Measurements from ENCODE around the gene RHOBTB1.
A peak's percentile ranks its signal among the peaks of the same experiment; 100 is the strongest.
"Not testable (repeated sequence)": the region's sequence is repeated elsewhere in the genome, so short reads cannot be mapped to it uniquely, and the experiment has no call there.

Gene RHOBTB1

GRCh38 chr10:60944058-60944909 is at the start of gene RHOBTB1:
Gene RHOBTB1 (minus strand): TSS chr10:60944185. CDS start chr10:60911542, 32,643 bp downstream.
- peak; percentile 45 for DNase-seq

GRCh38 chr10:60992636-60993035 is 48.7 kb upstream of the RHOBTB1 start:
- DNase-seq = no peak

DNA sequence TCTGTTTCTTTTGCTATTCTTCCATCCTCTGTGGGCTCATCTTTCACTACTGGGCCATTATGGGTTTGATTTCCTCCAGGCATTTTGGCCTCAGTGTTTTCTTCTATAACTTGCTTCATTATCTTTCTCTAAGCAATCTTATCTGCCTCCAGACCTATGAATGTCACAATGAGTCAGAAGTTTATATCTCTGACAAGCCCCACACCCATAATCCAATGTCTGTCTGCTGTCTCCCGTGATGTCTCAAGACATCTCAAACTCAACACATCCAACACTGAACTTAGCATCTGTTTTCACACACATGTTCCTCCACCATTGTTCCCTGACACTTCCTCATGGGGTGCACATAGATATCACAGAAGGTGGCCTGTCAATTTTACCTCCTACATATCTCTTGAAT is 46.7 kb upstream of the RHOBTB1 start:
- no peak for DNase-seq

DNA sequence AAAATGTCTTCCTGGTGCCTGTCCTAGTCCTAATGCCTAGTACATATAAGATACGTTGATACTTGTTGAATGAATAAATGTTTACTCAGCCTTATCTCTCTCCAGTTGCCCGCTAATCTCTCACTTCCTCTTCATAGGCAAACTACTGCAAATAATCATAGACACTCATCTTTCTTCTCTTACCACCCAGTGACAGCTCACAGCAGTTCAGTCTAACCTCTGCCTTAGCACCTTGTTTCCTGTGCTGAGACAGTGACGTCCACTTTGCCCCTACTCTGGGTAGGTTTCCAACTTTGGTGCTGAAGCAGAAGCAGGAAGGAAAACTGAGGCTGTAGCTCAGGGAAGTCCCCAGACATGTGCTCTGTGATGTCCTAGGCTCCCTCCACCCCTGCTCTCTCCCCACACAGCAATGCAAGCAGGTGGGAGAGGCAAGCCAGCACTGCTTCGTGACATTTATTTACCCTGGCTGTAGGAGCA is 45.5 kb upstream of the RHOBTB1 start:
- DNase-seq = no peak

DNA sequence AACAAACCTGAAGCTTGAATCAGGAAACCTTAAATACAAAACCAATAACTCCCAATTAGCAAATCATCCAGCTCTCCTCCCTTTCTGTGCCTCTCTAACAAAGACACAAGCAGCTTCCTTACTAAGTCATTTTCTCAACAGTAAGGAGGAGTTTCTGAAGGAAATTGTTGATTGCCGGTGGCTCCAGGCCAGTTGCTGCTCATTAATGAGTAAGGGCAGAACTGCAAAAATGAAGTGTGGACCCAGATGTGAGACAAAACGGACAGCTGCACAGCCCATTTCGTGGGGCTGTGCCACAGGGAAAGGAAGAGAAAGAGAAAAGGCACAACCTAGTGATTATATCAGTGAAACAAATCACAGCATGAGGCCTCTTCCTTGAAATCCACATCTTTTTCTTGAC is 42.8 kb upstream of the RHOBTB1 start:
- no peak for DNase-seq

DNA sequence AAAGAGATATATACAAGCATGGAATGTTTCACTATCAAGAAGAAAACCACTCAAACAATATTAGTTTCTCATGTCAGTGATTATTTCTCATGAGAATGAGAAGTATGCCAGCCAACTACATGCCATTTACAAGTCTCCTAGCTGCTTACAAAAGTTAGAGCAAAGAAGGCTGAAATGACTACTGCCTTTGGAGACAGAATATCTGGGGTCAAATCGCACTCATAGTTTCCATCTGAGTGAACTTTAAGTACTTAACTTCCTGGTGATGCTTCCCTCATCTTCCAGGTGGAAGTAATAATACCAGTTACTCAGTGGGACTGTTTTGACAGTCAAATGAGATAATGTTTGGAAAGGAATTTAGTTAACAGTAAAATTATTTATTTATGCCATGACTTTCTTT is 42.0 kb upstream of the RHOBTB1 start:
- DNase-seq = no peak

DNA sequence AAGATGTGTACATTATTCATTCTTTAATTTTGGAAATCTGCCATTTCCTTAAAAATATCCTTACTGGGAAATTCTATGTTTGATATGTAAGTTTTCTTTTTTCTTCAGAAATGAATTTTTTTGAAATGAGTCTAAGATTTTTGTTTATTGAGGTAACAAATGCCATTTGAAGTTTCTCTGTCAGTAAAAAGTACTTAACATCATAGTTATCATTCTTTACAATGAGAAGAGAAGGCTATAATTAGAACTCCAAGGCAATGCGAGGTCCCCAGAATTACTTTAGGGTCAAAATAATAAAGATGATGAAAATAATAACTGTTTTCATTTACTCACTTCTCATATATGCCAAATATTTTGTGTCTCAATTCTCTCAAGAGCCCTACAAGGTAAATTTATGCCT is 37.0 kb upstream of the RHOBTB1 start:
- DNase-seq = no peak

- no peak for DNase-seq
These were observed 35.7 kb upstream of the RHOBTB1 start for GRCh38 chr10:60979667-60980104.

DNA sequence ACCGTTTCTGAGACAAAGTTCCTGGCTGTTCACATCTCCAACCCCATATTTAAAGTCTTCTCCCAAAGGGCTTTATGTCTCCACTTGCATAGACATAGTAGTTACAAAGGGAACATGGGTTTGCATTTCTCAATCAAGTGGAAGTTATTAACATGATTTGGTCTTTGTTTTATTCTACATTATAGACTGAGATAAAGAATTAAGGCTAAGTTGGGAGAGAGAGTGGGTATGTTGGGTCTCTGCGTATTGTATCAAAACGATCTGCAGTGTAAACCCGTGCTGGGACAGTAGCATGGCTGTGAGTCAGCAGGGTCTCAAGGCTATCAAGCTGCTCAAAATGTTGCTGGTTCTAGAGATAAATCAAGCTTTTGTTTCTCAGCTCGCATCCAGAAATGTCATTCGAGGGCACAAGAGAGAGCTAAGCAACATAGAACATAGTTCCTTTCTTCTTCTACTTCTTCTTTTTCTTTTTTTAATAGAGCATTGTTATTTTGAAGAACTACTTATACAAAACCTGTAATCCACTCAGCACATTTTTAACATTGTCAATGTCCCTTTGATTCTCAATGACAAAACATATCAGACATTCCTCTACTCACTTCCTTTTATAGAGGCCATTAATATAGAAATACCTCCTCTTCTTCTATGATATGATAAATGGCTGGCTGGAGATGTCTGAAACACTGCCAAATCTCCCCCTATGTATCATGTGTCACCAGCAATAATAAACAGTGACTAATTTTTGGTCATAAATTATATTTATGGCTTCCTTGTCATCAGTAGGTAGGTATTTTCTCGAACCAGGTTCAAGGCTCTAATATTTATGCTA is 34.5 kb upstream of the RHOBTB1 start:
- no peak for DNase-seq

DNA sequence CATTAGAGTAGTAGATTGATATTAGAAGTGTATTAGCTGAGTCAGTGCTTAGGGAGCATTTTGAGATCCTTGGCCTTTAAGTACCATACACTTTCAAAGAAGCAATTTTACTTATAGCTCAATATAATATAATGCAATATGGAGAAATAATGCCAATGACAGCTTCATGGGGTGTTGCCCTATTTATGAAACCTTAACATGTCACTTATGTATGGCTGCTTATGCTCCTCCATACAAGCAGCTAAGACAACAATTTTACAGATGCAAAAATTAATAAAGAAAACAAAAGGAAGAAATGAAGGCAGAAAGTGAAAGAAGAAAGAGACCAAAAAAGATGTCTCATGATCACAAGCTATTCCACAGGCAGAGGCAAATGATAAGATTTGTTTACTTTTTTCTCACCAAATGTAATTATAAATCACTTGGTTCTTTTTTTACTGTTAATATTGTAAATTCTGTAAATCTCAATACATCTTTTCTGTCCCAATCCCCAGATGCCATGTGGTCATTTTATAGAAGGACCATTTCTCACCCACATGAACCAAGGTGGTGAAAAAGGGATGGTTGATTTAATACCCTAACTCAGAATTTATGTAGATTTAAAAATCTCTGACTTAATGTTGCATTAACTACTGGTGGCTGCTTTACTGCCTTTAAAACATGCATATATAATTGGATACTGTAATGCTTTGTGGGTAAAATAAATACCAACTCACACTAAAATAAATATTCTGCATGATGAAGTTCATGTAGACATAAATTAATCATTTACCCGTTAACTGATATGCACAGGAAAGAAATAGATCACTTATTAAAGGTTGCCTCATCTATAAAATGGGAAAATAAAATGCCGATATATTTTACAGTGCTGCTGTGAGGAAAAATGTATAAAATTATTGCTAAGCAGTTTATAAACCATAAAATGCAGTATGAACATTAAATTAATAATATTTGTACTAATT is 33.5 kb upstream of the RHOBTB1 start:
- no peak for DNase-seq

GRCh38 chr10:60976687-60977086 is 32.7 kb upstream of the RHOBTB1 start:
- no peak for DNase-seq

- DNase-seq = no peak
These were observed 31.7 kb upstream of the RHOBTB1 start for GRCh38 chr10:60975716-60976115.

- DNase-seq = no peak
These were observed 30.6 kb upstream of the RHOBTB1 start for GRCh38 chr10:60974463-60975149.

DNA sequence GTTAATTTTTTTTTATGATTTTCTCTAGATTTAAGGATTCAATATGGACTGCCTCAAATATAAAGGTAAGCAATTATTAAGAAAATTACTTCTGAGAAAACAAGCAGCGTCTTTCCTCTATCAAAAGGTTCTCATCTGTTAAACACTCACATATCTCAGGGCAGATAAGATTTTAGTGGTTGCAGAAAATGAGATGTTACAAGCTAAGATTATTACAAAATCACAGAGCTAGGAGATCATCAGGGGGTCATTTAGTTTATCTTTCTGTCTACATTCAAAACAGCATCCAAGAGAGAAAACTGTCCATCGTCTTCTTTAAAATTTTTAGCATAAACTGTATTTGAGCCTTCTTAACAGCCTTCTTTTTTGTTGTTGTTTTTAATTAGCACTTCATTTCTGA is 29.1 kb upstream of the RHOBTB1 start:
- no peak for DNase-seq

DNA sequence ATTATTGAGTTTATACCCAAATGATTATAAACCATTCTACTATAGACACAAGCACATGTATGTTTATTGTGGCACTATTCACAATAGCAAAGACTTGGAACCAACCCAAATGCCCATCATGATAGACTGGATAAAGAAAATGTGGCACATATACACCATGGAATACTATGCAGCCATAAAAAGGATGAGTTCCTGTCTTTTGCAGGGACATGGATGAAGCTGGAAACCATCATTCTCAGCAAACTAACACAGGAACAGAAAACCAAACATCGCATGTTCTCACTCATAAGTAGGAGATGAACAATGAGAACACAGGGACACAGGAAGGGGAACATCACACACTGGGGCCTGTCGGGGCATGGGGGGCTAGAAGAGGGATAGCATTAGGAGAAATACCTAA is 28.2 kb upstream of the RHOBTB1 start:
- DNase-seq = not testable (repeated sequence)

DNA sequence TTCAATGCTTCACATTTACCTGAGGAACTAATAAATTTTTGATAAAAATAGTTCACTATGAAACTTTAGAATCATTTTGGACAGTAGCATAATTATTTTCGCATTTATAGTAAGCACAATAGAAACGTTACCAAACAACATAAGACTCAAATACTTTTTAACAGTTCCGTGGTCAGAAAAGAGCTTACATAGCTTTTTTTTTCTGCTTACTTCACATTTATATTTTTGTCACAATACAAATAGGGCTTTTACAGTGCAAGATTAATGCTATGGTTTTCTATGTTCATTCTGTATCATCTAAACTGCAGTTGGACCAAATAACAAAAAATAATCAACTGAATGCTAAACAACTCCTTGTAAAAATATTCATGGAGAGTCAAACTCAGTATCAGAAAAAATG is 26.5 kb upstream of the RHOBTB1 start:
- no peak for DNase-seq

DNA sequence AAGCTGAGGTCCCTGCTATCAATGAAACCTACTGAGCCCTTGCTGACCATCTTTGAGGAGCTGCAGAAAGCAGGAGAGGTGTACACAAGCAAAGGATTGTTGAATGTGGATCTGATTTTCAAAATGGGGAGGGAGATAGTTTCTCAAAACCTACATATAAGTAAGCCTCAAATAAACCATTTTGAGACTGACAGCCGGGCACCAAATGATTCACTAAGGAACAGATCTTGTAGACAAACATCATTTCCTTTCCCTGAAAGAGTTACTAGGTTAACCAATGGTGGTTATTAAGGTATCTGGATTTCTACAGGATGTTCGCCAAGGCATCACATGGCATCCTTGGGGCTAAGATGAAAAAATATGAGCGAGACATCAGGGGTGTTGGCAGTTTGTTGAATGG is 24.5 kb upstream of the RHOBTB1 start:
- DNase-seq = no peak

DNA sequence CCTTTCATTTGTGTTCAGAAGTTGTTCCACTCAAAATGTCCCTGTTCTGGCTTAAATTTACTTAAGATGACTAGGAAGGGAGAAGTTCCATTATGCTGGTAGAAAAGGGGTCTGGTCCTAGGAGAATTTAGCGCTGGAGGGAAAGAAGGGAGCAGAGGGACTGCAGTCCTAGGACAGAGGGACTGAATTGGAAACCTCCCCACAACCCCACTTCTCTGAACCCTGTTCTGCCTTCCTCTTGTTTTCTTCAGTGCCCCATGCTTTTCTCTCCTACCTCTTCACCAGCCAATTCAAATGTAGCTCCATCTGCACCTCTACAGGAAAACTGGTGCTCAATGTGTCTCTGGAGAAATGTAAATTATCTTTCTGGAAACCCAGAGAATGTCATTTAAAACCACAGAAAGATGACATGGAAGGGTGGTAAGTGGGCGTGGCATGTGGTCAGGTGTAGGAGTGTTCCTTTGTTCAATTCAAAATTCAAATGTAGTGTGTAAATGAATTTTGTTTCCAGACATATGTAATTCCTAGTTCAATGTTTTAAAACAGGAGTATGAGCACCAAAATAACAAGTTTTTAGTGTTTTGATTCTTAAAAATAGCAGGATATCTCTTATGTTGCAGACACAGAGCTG is 24.0 kb upstream of the RHOBTB1 start:
- DNase-seq = no peak

GRCh38 chr10:60967260-60967659 is 23.3 kb upstream of the RHOBTB1 start:
- no peak for DNase-seq

GRCh38 chr10:60965696-60966095 is 21.7 kb upstream of the RHOBTB1 start:
- DNase-seq = no peak

Data from NCI-H2171 (cell line).